Ishikawa (cell line): ENCODE results near the gene FNDC5.

ENCODE experiments used
- CEBPB ChIP-seq: IDR thresholded peaks from 2 replicates; pipeline ENCODE4 v1.6.1; 2012
- CREB1 ChIP-seq: IDR thresholded peaks from 2 replicates; pipeline ENCODE4 v1.6.1; 2012; ENCODE audit warnings: low read depth
- EGR1 ChIP-seq: IDR thresholded peaks from 2 replicates; pipeline ENCODE4 v1.6.1; 2012
- EP300 ChIP-seq: IDR thresholded peaks from 2 replicates; pipeline ENCODE4 v1.6.1; 2012; ENCODE audit warnings: borderline replicate concordance
- FOXM1 ChIP-seq: IDR thresholded peaks from 2 replicates; pipeline ENCODE4 v1.6.1; 2012; ENCODE audit warnings: low read depth, borderline replicate concordance
- NFIC ChIP-seq: IDR thresholded peaks from 2 replicates; pipeline ENCODE4 v1.6.1; 2012
- RAD21 ChIP-seq: IDR thresholded peaks from 2 replicates; pipeline ENCODE4 v1.6.1; 2012; ENCODE audit warnings: low read depth
- TAF1 ChIP-seq: IDR thresholded peaks from 2 replicates; pipeline ENCODE4 v1.6.1; 2012; ENCODE audit warnings: low read depth, mild to moderate bottlenecking
- TCF12 ChIP-seq: IDR thresholded peaks from 2 replicates; pipeline ENCODE4 v1.6.1; 2012; ENCODE audit warnings: low read depth
- TEAD4 ChIP-seq: IDR thresholded peaks from 2 replicates; pipeline ENCODE4 v1.6.1; 2012
- YY1 ChIP-seq: IDR thresholded peaks from 2 replicates; pipeline ENCODE4 v1.6.1; 2012; ENCODE audit warnings: low read depth
- ZBTB7A ChIP-seq: IDR thresholded peaks from 2 replicates; pipeline ENCODE4 v1.6.1; 2012; ENCODE audit warnings: low read depth
- TF ChIP-seq, protein P1 (sequence below): IDR thresholded peaks from 2 replicates; pipeline ENCODE4 v1.6.1; 2012
- TF ChIP-seq, protein P2 (sequence below): IDR thresholded peaks from 2 replicates; pipeline ENCODE4 v1.6.1; 2012; ENCODE audit warnings: low read depth, mild to moderate bottlenecking
- TF ChIP-seq, protein P3 (sequence below): IDR thresholded peaks from 2 replicates; pipeline ENCODE4 v1.6.1; 2012

FNDC5 gene

DNA sequence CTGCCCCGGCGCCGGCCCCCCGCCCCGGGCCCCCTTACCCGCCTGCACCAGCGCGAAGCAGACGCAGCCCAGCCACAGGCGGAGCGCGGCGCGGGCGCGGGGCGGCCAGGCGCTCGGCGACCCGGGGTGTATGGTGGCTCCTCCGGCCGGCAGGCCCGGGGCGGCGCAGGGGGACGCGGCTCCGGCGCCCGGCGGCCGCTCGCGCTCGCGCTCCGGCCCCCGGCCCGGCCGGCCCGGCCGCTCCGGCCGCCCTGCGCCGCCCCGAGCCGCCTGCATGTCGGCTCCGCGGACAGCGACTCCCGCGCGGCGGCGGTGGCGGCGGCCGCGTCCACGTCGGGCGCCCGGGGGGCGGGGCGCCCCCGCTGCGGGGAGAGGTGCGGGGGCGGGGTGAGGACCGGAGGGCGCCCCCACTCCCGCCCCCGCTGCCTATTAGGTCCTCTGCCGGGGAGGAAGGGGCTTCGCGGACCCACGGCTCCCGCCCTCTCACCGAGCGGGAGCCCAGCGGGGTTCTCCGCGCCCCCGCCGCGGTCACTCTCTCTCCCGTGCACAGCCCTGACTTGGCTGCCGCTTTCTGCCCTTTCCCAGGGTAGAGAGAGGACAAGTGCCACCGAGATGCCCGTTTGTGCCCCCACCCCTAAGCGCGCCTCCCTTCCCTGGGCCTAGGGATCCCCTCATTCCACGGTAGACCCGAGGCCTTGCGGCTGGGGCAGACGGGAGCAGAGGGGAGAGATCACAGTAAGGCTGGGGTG is at the start of gene FNDC5:
Gene FNDC5 (minus strand): TSS at position 298 of the 749 bp plus-strand sequence.
- TF ChIP-seq CREB1 (no peak), ZBTB7A (peak; percentile 57; the same call in 1 of the 2 replicates), EGR1 (no peak; the same call in 1 of the 2 replicates), YY1 (no peak), RAD21 (no peak), TAF1 (no peak), TCF12 (no peak), TEAD4 (no peak), EP300 (no peak), NFIC (no peak), FOXM1 (no peak)
- TF ChIP-seq, protein P1, sequence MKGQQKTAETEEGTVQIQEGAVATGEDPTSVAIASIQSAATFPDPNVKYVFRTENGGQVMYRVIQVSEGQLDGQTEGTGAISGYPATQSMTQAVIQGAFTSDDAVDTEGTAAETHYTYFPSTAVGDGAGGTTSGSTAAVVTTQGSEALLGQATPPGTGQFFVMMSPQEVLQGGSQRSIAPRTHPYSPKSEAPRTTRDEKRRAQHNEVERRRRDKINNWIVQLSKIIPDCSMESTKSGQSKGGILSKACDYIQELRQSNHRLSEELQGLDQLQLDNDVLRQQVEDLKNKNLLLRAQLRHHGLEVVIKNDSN, result no peak
- TF ChIP-seq, protein P2, sequence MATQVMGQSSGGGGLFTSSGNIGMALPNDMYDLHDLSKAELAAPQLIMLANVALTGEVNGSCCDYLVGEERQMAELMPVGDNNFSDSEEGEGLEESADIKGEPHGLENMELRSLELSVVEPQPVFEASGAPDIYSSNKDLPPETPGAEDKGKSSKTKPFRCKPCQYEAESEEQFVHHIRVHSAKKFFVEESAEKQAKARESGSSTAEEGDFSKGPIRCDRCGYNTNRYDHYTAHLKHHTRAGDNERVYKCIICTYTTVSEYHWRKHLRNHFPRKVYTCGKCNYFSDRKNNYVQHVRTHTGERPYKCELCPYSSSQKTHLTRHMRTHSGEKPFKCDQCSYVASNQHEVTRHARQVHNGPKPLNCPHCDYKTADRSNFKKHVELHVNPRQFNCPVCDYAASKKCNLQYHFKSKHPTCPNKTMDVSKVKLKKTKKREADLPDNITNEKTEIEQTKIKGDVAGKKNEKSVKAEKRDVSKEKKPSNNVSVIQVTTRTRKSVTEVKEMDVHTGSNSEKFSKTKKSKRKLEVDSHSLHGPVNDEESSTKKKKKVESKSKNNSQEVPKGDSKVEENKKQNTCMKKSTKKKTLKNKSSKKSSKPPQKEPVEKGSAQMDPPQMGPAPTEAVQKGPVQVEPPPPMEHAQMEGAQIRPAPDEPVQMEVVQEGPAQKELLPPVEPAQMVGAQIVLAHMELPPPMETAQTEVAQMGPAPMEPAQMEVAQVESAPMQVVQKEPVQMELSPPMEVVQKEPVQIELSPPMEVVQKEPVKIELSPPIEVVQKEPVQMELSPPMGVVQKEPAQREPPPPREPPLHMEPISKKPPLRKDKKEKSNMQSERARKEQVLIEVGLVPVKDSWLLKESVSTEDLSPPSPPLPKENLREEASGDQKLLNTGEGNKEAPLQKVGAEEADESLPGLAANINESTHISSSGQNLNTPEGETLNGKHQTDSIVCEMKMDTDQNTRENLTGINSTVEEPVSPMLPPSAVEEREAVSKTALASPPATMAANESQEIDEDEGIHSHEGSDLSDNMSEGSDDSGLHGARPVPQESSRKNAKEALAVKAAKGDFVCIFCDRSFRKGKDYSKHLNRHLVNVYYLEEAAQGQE, result 0 out of 2 replicates have a peak, but pooled peaks have one; percentile 13
- TF ChIP-seq, protein P3, sequence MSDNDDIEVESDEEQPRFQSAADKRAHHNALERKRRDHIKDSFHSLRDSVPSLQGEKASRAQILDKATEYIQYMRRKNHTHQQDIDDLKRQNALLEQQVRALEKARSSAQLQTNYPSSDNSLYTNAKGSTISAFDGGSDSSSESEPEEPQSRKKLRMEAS, result no peak

DNA sequence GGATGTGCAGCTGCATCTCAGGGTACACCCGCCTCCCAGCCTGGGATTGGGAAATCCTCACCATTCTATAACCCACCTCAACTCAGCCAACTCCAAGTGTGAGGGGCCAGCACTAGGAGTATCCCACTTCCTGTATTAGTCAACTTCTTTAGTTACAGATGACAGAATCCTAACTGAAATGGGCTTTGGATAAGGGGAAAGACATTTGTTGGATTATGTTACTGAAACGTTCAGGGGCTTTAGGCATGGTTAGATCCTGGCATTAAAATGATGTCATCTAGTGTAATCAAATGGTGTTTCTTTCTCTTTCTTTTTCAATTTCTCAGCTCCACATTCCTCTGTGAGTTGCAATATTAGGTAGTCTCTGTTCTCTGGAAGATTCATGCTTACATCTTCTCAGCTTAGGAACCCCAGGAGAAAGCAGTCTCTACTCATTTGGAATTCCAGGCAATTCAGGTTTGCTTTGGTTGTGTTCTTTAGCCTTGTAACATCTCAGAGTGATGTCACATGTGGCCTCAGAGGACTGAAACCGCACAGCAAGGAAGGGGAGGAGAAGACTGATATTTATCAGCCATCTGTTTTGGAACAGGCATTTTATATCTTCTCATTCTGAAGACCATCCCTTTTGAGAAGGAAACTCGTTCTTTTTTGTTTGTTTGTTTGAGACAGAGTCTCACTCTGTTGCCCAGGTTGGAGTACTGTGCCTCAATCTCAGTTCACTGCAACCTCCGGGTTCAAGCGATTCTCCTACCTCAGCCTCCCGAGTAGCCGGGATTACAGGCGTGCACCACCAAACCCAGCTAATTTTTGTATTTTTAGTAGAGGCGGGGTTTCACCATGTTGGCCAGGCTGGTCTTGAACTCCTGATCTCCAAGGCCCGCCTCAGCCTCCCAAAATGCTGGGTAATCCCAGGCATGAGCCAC is 49.4 kb upstream of the FNDC5 start:
- TF ChIP-seq TAF1 (no peak), FOXM1 (no peak), RAD21 (no peak), CREB1 (no peak), ZBTB7A (no peak)
- TF ChIP-seq, protein P3, result no peak
- TF ChIP-seq, protein P1, result no peak

DNA sequence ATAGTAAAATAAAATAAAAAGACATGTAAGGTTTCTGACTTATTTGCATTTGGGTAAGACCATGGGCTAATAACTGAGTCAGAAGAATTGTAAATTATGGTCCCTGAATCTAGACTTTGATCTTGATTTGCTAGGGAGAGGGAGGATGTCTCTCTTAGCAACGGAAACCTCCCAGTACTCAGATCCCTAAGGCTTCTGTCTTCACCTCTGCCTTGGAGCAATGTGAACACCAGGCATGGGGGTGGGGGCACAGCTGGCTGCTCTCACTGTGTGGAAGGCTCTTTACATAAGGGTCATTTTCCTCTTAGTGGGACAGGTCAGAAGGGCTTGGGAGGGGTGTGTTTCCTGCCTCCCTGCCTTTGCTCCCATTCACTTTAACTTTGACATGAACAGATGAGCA is 47.5 kb upstream of the FNDC5 start:
- TF ChIP-seq, protein P2, result no peak
- TF ChIP-seq RAD21 (no peak), CEBPB (no peak), EP300 (no peak), FOXM1 (no peak), YY1 (no peak), EGR1 (no peak)
- TF ChIP-seq, protein P1, result no peak

DNA sequence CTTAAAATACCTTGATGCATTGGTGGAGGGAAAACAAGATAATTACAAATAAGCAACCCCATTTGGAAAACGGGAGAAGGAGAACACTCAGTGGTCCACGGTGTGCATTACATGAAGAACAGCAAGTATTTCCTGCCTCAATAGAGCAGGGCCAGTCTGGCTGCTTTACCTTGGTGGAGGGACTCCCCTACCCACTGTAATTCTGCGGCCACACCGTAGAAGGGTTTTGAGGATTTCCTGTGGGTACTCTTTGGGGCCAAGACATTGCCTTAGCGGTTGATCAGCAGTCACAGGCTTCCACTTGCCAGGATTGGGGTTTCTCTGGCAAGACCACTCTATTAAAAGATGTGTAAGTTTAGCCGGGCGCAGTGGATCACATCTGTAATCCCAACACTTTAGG is 46.8 kb upstream of the FNDC5 start:
- TF ChIP-seq EGR1, result no peak
- TF ChIP-seq, protein P3, result no peak
- TF ChIP-seq CREB1, result no peak
- TF ChIP-seq, protein P1, result no peak
- TF ChIP-seq FOXM1, result no peak
- TF ChIP-seq ZBTB7A, result no peak
- no peak for TF ChIP-seq YY1
